ENCODE measurements around the gene CEP112.

DNA sequence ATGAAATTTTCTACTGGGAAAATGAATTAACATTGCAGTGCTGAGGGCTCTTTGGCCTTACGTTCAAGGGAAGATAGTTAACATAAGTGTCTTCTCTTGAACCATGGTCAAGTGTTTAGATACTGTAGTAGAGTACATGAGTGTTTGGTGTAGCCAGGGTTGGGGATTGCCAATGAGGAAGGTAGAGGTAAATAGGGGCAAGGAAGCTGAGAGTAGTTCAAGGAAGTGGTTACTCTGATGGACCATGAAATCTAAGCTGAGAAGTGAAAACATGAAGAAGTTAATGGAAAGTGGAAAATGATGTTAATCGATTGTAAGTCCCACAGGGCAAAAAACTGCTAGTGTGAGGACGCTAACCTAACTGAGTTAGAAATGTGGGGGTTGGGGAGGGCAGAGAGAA, 380.9 kb downstream of the CEP112 start:
- no peak for TF ChIP-seq CTCF (conservative IDR thresholded peaks at IDR 0.05 in 1 of 2, IDR thresholded peaks at IDR 0.05 in 1 of 2; ENCODE audit: low read depth in 1 of 2, low read length in 2 of 2)
- TF ChIP-seq EZH2 (IDR thresholded peaks at IDR 0.05; ENCODE audit: low read length, missing control alignments): no peak

Measured in fibroblast of lung (primary cell).